Progenitor cell of endocrine pancreas (in vitro differentiated cells): ENCODE data around the gene TNIP2. TPM values are rescaled to one million over a fixed set of nuclear protein-coding genes. Genes with fewer than 3 reads are reported as not detected.
"Not testable (repeated sequence)": the region's sequence is repeated elsewhere in the genome, so short reads cannot be mapped to it uniquely, and the experiment has no call there.

ENCODE experiments used
- DNase-seq: peaks from one replicate; pipeline ENCODE4 v3.0.0; 2021; ENCODE audit warnings: low spot score; ENCODE audit not compliant: unreplicated experiment
- H3K27ac Mint-ChIP-seq: 2 replicates; pipeline ENCODE4 v1.8.0; 2021; ENCODE audit warnings: mild to moderate bottlenecking, moderate library complexity, mixed read lengths
- H3K27me3 Mint-ChIP-seq: 2 replicates; pipeline ENCODE4 v1.8.0; 2021; ENCODE audit warnings: mixed read lengths
- H3K36me3 Mint-ChIP-seq: 2 replicates; pipeline ENCODE4 v1.8.0; 2022; ENCODE audit warnings: mixed read lengths; ENCODE audit not compliant: insufficient read depth
- H3K4me1 Mint-ChIP-seq: 2 replicates; pipeline ENCODE4 v1.8.0; 2021; ENCODE audit warnings: low read depth, mixed read lengths
- H3K4me3 Mint-ChIP-seq: 2 replicates; pipeline ENCODE4 v1.8.0; 2021; ENCODE audit warnings: low read depth, mild to moderate bottlenecking, moderate library complexity, mixed read lengths
- H3K9me3 Mint-ChIP-seq: 2 replicates; pipeline ENCODE4 v1.8.0; 2021; ENCODE audit warnings: low read depth, mixed read lengths
- total RNA-seq: library from RNA; stranded (reverse); gene quantifications from 2 replicates; pipeline ENCODE4 v1.2.1, GENCODE V29; 2021
- TF ChIP-seq, protein P1 (sequence below): fragments of 200-600 bp; sonication (generic); IDR thresholded peaks from one replicate; pipeline ENCODE4 v1.5.0; 2021; ENCODE audit warnings: antibody characterized with exemption, mild to moderate bottlenecking; ENCODE audit not compliant: unreplicated experiment

TNIP2 gene
- total RNA-seq, 1 donor from 2014 or later = 26.3 TPM

DNA sequence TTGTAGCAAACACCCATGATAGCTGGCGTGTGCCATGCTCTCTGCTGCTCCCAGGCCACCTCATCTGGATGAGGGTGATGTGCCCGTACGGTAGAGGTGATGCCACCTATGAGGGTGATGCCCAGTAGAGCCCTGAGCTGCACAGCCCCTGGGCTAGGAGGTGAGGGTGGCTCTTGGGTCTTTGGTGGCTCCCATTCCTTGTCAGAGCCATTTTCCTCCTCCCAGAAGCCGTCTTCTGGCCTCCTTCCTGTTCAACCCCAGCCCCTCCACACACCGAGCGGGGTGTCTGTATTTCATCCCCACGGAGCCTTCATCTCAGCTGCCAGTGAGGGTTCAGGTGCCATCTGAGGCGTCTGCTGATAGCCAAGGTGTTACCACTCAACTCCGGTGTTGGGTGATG is 12.0 kb upstream of the TNIP2 start:
- TF ChIP-seq, protein P1, sequence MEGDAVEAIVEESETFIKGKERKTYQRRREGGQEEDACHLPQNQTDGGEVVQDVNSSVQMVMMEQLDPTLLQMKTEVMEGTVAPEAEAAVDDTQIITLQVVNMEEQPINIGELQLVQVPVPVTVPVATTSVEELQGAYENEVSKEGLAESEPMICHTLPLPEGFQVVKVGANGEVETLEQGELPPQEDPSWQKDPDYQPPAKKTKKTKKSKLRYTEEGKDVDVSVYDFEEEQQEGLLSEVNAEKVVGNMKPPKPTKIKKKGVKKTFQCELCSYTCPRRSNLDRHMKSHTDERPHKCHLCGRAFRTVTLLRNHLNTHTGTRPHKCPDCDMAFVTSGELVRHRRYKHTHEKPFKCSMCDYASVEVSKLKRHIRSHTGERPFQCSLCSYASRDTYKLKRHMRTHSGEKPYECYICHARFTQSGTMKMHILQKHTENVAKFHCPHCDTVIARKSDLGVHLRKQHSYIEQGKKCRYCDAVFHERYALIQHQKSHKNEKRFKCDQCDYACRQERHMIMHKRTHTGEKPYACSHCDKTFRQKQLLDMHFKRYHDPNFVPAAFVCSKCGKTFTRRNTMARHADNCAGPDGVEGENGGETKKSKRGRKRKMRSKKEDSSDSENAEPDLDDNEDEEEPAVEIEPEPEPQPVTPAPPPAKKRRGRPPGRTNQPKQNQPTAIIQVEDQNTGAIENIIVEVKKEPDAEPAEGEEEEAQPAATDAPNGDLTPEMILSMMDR = no peak
- Mint-ChIP-seq H3K36me3 (no peaks in the 10 kb centered on the region), H3K27ac (no peak overlapping the region), H3K9me3 (no peaks in the 10 kb centered on the region), H3K4me3 (no peak overlapping the region), H3K4me1 (no peaks in the 10 kb centered on the region), H3K27me3 (peaks cover 9% of the 10 kb centered on the region)
- DNase-seq = no peak

DNA sequence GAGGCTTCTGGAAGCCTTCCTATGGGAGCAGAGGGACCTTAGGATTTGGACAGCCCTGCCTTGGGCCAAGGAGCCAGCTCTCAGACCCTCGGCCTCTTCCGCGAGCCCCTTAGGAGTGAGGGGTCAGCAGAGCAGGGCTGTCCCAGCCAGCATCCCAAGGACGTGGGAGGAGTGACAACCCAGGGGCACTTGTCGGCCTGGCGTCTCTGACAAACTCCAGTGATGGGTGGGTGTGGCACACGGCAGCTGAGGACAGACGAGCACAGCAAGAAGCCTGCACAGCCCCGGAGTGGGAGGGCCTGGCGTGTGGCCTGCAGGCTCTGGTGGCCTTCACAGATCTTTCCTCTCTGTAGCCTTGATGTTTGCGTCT is 11.6 kb upstream of the TNIP2 start:
- TF ChIP-seq, protein P1 = no peak
- no peak overlapping the region for H3K4me3 Mint-ChIP-seq

DNA sequence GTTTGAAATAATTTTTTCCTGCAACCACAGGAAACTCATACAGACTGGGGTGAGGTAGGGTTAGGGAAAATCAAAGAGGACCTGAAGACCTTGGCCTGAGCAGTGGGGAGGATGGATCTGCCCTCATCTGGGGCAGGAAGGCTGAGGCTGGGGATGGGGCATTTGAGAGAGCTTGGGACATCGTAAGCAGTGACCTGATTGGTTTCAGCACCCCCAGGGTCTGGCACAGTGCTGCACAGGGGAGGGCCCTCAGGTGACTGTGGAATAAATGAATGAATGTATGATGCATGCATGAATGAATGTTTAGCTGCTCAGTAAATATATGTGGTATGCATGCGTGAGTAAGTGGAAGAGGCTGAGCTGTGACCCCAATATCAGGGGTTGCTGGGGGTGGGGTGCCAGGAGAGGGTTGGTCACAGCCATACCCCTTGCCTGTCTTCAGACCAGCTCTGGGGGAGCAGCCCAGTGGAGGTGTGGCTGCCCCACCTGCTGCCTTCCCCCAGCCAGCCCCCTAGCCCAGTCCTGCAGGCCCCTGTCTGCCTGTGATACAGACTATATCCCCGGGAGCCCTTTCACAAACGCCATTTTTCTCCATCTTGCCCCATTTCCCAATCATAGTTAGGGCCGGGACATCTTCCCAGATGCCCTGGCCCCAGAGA is 11.0 kb upstream of the TNIP2 start:
- Mint-ChIP-seq H3K36me3 (no peaks in the 10 kb centered on the region), H3K4me1 (no peaks in the 10 kb centered on the region), H3K27me3 (peaks cover 9% of the 10 kb centered on the region), H3K9me3 (no peaks in the 10 kb centered on the region), H3K27ac (no peak overlapping the region), H3K4me3 (no peak overlapping the region)
- no peak for DNase-seq
- TF ChIP-seq, protein P1 = no peak

More for the DNA sequence above, 11.6 kb upstream of the TNIP2 start:
- H3K27ac Mint-ChIP-seq = no peak overlapping the region
- H3K9me3 Mint-ChIP-seq = no peaks in the 10 kb centered on the region
- no peaks in the 10 kb centered on the region for H3K36me3 Mint-ChIP-seq
- H3K27me3 Mint-ChIP-seq = peaks cover 9% of the 10 kb centered on the region
- DNase-seq = no peak
- H3K4me1 Mint-ChIP-seq = no peaks in the 10 kb centered on the region

DNA sequence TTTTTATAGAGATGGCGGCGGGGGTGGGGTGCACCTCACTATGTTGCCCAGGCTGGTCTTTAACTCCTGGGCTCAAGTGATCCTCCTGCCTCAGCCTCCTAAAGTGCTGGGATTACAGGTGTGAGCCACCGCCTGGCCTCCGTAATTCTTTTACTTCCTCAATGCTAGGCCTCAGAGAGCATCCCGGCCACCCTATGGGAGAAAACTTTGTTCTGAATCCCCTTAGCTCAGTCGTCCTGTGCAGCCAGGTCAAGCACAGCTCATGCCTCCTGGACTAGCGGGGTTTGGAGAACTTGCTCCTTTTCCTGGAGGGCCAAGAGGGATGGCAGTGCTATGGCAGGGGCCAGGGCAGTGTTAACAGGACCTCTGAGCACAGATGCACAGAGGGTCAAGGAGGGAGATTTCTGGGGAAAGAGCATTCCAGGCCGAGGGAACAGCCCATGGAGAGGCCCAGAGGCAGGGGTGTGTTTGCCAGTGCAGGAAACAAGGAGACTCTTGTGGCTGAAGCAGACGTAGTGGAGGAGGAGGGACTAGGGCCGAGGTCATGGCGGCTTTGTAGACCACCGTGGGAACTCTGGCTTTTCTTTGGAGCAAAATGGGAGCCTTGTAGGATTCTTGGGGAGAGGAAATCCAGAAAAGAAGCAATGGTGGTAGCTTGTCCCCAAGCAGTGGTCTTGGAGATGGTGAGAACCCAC is 9.8 kb upstream of the TNIP2 start:
- Mint-ChIP-seq H3K27me3 (peaks cover 9% of the 10 kb centered on the region), H3K36me3 (no peaks in the 10 kb centered on the region), H3K4me3 (no peak overlapping the region), H3K27ac (no peak overlapping the region), H3K9me3 (no peaks in the 10 kb centered on the region), H3K4me1 (peaks cover 2% of the 10 kb centered on the region)
- DNase-seq = no peak
- TF ChIP-seq, protein P1 = no peak

DNA sequence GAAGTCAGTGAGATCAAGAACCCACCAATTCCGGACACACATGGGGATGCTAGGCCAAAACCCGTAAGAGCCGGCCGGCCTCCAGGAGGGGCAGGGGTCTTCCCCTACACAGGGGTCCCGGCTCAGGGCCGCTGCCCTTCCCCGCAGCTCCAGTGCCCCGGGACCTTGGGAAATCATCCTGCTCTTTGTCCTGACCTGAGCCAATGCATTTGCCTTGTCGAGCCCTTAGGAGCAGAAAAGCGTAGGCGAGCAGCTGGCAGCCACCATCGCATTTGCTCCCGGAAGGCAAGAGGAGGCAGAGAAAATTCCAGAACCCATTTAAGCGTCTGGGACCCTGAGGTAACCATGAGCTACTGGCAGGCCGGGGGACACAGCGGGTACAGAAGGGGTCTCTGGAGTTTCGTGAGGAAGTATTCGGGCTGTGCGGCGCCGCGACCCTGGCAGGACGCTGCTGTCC is 7.4 kb upstream of the TNIP2 start:
- no peaks in the 10 kb centered on the region for H3K9me3 Mint-ChIP-seq
- peaks cover 5% of the 10 kb centered on the region for H3K27me3 Mint-ChIP-seq
- TF ChIP-seq, protein P1 = no peak
- no peak overlapping the region for H3K4me3 Mint-ChIP-seq
- H3K27ac Mint-ChIP-seq = no peak overlapping the region
- H3K36me3 Mint-ChIP-seq = no peaks in the 10 kb centered on the region
- DNase-seq = no peak
- peaks cover 5% of the 10 kb centered on the region for H3K4me1 Mint-ChIP-seq

DNA sequence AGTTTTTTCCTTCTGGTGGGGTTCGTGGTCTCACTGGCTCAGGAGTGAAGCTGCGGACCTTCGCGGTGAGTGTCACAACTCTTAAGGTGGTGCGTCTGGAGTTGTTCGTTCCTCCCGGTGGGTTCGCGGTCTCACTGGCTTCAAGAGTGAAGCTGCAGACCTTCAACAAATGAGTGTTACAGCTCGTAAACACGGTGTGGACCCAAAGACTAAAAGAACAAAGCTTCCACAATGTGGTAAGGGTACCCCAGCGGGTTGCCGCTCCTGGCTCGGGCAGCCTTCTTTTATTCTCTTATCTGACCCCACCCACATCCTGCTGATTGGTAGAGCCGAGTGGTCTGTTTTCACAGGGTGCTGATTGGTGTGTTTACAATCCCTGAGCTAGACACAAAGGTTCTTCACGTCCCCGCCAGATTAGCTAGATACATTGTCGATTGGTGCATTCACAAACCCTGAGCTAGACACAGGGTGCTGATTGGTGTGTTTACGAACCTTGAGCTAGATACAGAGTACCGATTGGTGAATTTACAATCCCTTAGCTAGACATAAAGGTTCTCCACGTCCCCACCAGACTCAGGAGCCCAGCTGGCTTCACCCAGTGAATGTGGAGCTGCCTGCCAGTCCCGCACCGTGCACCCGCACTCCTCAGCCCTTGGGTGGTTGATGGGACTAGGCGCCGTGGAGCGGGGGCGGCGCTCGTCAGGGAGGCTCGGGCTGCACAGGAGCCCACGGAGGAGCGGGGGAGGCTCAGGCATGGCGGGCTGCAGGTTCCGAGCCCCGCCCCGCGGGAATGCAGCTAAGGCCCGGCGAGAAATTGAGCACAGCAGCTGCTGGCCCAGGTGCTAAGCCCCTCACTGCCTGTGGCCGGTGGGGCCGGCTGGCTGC is 6.6 kb upstream of the TNIP2 start:
- not testable (repeated sequence) for H3K27ac Mint-ChIP-seq, H3K9me3 Mint-ChIP-seq, H3K27me3 Mint-ChIP-seq, DNase-seq, H3K4me3 Mint-ChIP-seq, H3K36me3 Mint-ChIP-seq, H3K4me1 Mint-ChIP-seq
